NCI-H524 treated with DMSO at 0.1 percent for 48 hours (cell line): ENCODE measurements around the gene SAG.

Experiments
- DNase-seq: peaks from one replicate; lab custom pipeline; 2025; lab: John Stamatoyannopoulos, UW

SAG gene

GRCh38 chr2:233307565-233307964 lies at the start of gene SAG:
Gene SAG, plus strand, starts transcription at chr2:233307816. Its CDS starts 1,374 bp downstream, at chr2:233309190.
- no peak for DNase-seq

DNA sequence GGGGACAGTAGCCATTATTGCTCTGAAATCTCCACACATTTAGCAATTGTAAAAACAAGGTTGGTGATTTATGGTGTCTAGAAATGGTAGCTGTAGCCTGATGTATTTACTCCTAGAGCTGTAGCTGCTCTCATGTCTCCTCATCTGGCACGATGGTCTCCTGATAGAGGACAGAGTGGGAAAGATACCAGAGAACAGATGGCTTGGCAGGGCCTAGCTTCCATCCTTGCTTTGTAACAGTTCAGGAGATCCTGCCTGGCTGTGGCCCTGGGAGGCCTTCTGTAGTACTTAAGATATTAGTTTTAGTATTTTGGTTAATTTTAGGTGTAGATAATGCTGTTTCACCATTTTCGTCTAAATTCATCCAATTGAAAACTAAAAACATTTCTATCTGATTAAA lies 49.4 kb upstream of the SAG start:
- DNase-seq, result no peak

GRCh38 chr2:233259730-233260129 lies 47.9 kb upstream of the SAG start:
- no peak for DNase-seq

DNA sequence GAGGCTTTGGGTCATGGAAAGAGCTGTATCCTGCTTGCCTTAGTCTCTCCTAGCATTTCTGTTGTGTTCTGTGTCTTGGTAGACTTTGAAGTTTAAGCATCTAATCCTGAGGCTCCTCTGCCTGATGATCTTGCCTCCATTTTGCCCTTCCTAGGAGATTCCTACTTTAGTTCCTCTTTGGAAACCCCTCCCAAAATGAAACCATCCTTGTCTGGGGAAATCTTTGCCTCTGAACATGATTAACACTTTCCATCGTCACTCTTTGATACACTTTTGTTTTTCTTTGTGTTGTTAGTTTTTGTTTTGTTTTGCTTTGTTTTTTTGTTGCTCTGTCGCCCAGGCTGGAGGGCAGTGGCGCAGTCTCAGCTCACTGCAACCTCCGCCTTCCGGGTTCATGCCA lies 47.0 kb upstream of the SAG start:
- DNase-seq, result no peak

- DNase-seq, result no peak
Measured at GRCh38 chr2:233261819-233262555, 45.6 kb upstream of the SAG start.

- no peak for DNase-seq
Measured at GRCh38 chr2:233262562-233262961, 45.1 kb upstream of the SAG start.

GRCh38 chr2:233263045-233263570 lies 44.5 kb upstream of the SAG start:
- no peak for DNase-seq

- DNase-seq, result no peak
Measured at GRCh38 chr2:233264667-233265066, 42.9 kb upstream of the SAG start.

- no peak for DNase-seq
Measured at GRCh38 chr2:233265899-233266431, 41.7 kb upstream of the SAG start.

DNA sequence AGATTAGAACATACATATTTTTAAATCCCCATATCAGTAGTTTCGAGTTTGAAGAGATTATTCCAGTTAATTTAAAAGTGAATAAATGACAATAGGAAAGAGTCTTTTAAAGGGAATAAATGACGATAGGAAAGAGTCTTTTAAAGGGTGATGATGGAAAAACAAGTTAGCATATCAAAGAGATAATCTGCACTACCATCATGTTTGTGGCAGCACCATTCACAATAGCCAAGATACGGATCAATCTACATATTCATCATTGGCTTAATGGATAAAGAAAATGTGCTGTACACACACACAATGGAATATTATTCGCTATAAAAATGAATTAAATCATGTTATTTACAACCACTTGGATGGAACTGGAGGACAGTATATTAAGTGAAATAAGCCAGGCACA lies 41.1 kb upstream of the SAG start:
- no peak for DNase-seq

- DNase-seq, result no peak
Measured at GRCh38 chr2:233267516-233268245, 39.9 kb upstream of the SAG start.

DNA sequence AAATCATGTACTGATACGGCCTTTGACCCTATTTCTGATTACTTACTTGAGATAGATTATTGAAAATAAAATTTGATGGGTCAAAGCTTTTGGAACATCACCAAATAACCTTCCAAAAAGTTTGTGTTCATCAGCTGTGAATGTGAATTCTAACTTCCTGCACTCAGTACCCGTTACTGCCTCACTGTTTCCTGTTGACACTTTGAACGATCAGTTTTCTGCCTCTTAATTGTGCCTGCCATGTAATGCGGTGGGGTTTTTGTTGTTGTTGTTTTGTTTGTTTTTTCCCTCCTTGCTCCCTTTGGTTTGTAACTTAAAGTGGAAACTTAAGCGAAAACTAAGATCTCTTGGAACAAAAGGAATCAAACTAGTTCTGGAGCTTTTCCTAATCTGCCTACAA lies 37.2 kb upstream of the SAG start:
- DNase-seq, result no peak

DNA sequence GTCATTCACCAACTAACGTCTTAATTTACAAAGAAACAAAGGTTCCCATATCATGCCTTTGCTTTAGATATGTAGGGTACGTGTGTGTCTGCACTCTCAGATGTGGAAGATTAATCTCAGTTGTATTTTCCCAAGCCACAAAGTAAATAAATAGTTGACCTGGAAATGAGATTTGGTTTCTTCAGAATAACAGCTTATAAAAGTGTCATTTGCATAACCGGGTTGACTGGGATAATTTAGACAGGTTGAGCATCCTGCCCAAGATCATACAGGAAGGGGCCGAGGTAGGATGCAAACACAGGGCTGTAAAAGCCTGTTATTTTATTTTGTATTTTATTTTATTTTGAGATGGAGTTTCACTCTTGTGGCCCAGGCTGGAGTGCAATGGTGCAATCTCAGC lies 36.7 kb upstream of the SAG start:
- DNase-seq, result no peak

DNA sequence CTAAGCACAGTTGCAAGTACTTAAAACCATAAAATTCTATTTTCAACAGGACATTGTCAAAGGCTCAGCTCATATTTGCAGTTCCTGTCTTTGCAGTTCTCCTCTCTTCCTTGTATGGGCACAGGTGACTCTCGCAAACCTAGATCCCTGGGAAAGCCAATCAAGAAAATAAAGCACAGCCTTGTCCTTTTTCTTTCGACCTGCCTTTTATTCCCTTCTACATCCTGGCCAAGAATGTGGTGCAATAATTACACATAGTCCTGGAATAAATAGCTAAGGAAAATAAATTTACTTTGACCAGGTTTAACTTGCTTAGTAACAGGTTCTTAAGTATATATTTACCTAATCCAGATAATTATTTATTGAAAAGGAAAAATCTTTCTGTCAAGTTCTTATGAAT lies 35.9 kb upstream of the SAG start:
- DNase-seq, result no peak

DNA sequence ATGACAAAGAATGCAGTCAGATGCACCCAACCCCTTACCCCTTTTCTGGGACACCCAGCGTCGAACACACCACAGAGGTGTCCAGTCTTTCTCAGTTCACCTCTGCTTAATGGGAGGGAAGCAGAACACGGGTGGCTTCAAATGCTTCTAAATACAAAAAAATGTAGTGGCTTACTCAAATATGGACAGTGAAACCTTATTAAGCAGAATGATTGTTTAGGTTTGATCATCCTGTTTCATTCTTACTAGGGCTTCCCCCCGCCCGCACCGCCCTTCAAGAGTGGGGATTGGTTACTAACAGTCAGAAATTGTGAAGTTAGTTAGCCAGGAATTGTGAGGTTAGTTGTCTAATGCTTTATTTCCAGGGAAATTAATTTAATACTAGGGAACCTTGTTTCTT lies 34.5 kb upstream of the SAG start:
- no peak for DNase-seq

GRCh38 chr2:233275223-233275622 lies 32.4 kb upstream of the SAG start:
- DNase-seq, result no peak

- DNase-seq, result no peak
Measured at GRCh38 chr2:233278921-233279320, 28.7 kb upstream of the SAG start.

GRCh38 chr2:233280114-233280693 lies 27.4 kb upstream of the SAG start:
- DNase-seq, result no peak

- no peak for DNase-seq
Measured at GRCh38 chr2:233281553-233281952, 26.1 kb upstream of the SAG start.

- no peak for DNase-seq
Measured at GRCh38 chr2:233281992-233282603, 25.5 kb upstream of the SAG start.

GRCh38 chr2:233285921-233286320 lies 21.7 kb upstream of the SAG start:
- DNase-seq, result no peak

GRCh38 chr2:233287871-233288270 lies 19.7 kb upstream of the SAG start:
- no peak for DNase-seq
